ENCODE measurements around the gene HOXD12. TPM values are rescaled to one million over a fixed set of nuclear protein-coding genes. Genes with fewer than 3 reads are reported as not detected.

Gene HOXD12
- total and polyA plus RNA-seq, 2 experiments from 2014 or later: not detected

GRCh38 chr2:176111846-176112374, 12.3 kb downstream of the HOXD12 start (continued):
- TF ChIP-seq ZNF462 (CRISPR knock-in tag; IDR thresholded peaks at IDR 0.05) (no peak), ZNF114 (CRISPR knock-in tag; IDR thresholded peaks at IDR 0.05) (no peak), EZH2phosphoT487 (IDR thresholded peaks at IDR 0.05; ENCODE audit: unreplicated experiment) (peak; percentile 65), ETS1 (IDR thresholded peaks at IDR 0.05) (no peak), JUNB (IDR thresholded peaks at IDR 0.05; ENCODE audit: unreplicated experiment) (no peak), REST (IDR thresholded peaks at IDR 0.05; ENCODE audit: unreplicated experiment) (no peak), CTCF (conservative IDR thresholded peaks at IDR 0.05; ENCODE audit: low read depth in 2 of 2) (no peak), NANOG (IDR thresholded peaks at IDR 0.05; ENCODE audit: borderline replicate concordance) (no peak)
